ENCODE results near the gene APOBR. TPM values are rescaled to one million over a fixed set of nuclear protein-coding genes. Genes with fewer than 3 reads are reported as not detected.
"Not testable (repeated sequence)": the region's sequence is repeated elsewhere in the genome, so short reads cannot be mapped to it uniquely, and the experiment has no call there.

APOBR gene
- total RNA-seq, 4 donors from 2014 or later: 0.88 to 2.0 (median 1.6) TPM

DNA sequence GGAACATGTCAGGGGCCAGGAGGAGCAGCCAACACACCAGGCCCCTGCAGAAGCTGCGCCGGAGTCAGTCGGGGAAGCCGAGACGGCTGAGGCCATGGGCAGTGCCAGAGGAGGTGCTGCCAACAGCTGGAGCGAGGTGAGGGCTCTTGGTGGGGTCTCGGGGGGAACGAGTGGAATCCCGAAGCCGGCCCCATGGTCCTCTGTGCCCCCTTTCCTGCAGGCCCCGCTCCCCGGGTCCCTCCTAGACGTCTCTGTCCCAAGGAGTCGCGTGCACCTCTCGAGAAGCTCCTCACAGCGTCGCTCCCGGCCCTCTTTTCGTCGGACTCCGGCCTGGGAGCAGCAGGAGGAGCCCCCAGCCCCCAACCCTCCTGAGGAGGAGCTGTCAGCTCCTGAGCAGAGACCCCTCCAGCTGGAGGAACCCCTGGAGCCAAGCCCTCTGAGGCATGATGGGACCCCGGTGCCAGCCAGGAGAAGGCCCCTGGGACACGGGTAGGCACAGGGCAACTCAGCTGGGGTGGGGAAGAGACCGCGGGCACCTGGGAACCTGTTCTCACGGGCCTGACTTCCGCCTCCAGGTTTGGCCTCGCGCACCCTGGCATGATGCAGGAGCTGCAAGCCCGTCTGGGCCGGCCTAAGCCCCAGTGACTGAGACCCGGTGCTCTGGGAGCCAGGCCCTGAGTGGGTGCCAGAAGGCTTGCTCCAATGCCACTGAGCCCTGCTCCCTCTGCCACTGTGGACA, 3.6 kb downstream of the APOBR start:
- 84 to 85% methylated on average over 21 to 24 of the region's 33 CpGs for WGBS, 2 donors
- intact Hi-C loops (cut with DNase I; ENCODE audit: low total_unique reads): no loop called here
- no peak overlapping the region for H3K4me3 ChIP-seq (ENCODE audit: low read depth, poor library complexity, severe bottlenecking)
- no peak for DNase-seq (ENCODE audit: low spot score in 2 of 2)
- TF ChIP-seq POLR2A (IDR thresholded peaks at IDR 0.05) (no peak), CTCF (IDR thresholded peaks at IDR 0.05) (no peak)

DNA sequence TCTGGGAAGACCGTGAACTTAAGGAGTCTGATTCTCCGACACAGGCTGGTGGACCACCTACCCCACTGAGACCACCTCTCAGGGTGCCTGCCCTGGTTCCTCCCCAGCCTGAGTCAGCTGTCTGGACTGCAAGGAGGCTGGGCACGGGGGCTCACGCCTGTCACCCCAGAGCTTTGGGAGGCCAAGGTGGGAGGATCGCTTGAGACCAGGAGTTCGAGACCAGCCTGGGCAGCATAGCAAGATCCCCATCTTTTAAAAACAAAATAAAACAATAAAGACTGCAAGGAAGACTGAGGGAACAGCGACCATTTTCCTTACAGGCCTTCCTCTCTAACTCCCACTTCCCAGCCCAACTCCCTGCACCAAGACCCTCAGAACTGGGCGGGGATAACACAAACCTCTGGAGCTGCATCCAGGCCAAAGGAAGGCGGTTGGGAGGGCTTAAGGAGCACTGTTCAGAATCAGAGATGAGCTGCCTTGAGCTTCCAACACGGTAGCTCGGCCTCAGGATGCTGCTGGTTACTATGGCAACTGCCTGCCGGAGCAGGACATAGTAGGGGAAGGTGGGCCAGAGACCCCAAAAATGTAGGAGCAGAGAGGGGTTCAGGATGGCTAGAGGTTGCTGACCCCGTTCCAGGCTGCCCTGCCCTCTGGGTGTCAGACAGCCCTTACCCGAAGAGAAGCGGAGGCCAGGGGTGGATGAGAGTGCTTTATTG, 4.4 kb downstream of the APOBR start:
- no peak for TF ChIP-seq POLR2A (IDR thresholded peaks at IDR 0.05)
- TF ChIP-seq CTCF (IDR thresholded peaks at IDR 0.05): no peak
- 87 to 89% methylated on average over 14 to 15 of the region's 15 CpGs for WGBS, 2 donors
- no peak overlapping the region for H3K4me3 ChIP-seq (ENCODE audit: low read depth, poor library complexity, severe bottlenecking)
- intact Hi-C loops (cut with DNase I; ENCODE audit: low total_unique reads): no loop called here
- no peak for DNase-seq (ENCODE audit: low spot score in 2 of 2)

- TF ChIP-seq CTCF (IDR thresholded peaks at IDR 0.05) (no peak), POLR2A (IDR thresholded peaks at IDR 0.05) (no peak)
- no peak overlapping the region for H3K4me3 ChIP-seq (ENCODE audit: low read depth, poor library complexity, severe bottlenecking)
- intact Hi-C loops (cut with DNase I; ENCODE audit: low total_unique reads): no loop called here
- 79 to 84% methylated on average over 10 of the region's 10 CpGs for WGBS, 2 donors
- DNase-seq (ENCODE audit: low spot score in 2 of 2): no peak
These were observed 5.4 kb downstream of the APOBR start for GRCh38 chr16:28499854-28500253.

GRCh38 chr16:28500476-28501180, 6.2 kb downstream of the APOBR start:
- DNase-seq (ENCODE audit: low spot score in 2 of 2); intact Hi-C loops (cut with DNase I; ENCODE audit: low total_unique reads); H3K4me3 ChIP-seq (ENCODE audit: low read depth, poor library complexity, severe bottlenecking): not testable (repeated sequence)
- 77 to 79% methylated on average over 18 of the region's 18 CpGs for WGBS, 2 donors

- intact Hi-C loops (cut with DNase I; ENCODE audit: low total_unique reads): no loop called here
- no peak for DNase-seq (ENCODE audit: low spot score in 2 of 2)
- TF ChIP-seq POLR2A (IDR thresholded peaks at IDR 0.05) (no peak), CTCF (IDR thresholded peaks at IDR 0.05) (no peak)
- WGBS, 2 donors: 86 to 88% methylated on average over 19 of the region's 19 CpGs
- no peak overlapping the region for H3K4me3 ChIP-seq (ENCODE audit: low read depth, poor library complexity, severe bottlenecking)
These were observed 7.1 kb downstream of the APOBR start for GRCh38 chr16:28501258-28502232.
